Kidney epithelial cell (primary cell): Measurements from ENCODE around the gene LRRC3. TPM values are rescaled to one million over a fixed set of nuclear protein-coding genes. Genes with fewer than 3 reads are reported as not detected.

Experiments
- DNase-seq: peaks from one replicate; pipeline ENCODE4 v3.0.0-alpha.2; 2010; ENCODE audit warnings: low read depth
- H3K27me3 ChIP-seq: 2 replicates; pipeline ENCODE4 v1.6.0; 2011; ENCODE audit warnings: low read length; ENCODE audit not compliant: control insufficient read depth, insufficient read depth
- H3K36me3 ChIP-seq: 2 replicates; pipeline ENCODE4 v1.5.1; 2011; ENCODE audit warnings: low read length; ENCODE audit not compliant: control insufficient read depth, insufficient read depth
- H3K4me3 ChIP-seq: 2 replicates; pipeline ENCODE4 v1.5.1; 2011; ENCODE audit warnings: low read depth, mild to moderate bottlenecking, control low read depth, low read length
- CTCF ChIP-seq: IDR thresholded peaks from 2 replicates; pipeline ENCODE4 v1.5.1; 2011; ENCODE audit warnings: mild to moderate bottlenecking, moderate library complexity, low read length, control low read depth, inconsistent platforms; ENCODE audit not compliant: insufficient read depth, poor library complexity, severe bottlenecking
- total RNA-seq: library from RNA; depleted of rRNA; stranded (reverse); fragments of >200 nt; gene quantifications from 2 replicates; pipeline ENCODE4 v1.2.3, GENCODE V29; 2015

Gene LRRC3
- total RNA-seq, 1 donor from 2014 or later, result 3.4 TPM

- no peaks in the 10 kb centered on the region for H3K36me3 ChIP-seq
- DNase-seq, result no peak
- H3K27me3 ChIP-seq, result peaks cover 16% of the 10 kb centered on the region
- TF ChIP-seq CTCF, result no peak
- no peak overlapping the region for H3K4me3 ChIP-seq
These were observed 1.1 kb downstream of the LRRC3 start for GRCh38 chr21:44456214-44456914.

GRCh38 chr21:44456915-44457736, 1.8 kb downstream of the LRRC3 start:
- Histone ChIP-seq H3K4me3 (no peak overlapping the region), H3K27me3 (peaks cover 16% of the 10 kb centered on the region), H3K36me3 (no peaks in the 10 kb centered on the region)
- DNase-seq, result no peak
- TF ChIP-seq CTCF, result no peak

DNA sequence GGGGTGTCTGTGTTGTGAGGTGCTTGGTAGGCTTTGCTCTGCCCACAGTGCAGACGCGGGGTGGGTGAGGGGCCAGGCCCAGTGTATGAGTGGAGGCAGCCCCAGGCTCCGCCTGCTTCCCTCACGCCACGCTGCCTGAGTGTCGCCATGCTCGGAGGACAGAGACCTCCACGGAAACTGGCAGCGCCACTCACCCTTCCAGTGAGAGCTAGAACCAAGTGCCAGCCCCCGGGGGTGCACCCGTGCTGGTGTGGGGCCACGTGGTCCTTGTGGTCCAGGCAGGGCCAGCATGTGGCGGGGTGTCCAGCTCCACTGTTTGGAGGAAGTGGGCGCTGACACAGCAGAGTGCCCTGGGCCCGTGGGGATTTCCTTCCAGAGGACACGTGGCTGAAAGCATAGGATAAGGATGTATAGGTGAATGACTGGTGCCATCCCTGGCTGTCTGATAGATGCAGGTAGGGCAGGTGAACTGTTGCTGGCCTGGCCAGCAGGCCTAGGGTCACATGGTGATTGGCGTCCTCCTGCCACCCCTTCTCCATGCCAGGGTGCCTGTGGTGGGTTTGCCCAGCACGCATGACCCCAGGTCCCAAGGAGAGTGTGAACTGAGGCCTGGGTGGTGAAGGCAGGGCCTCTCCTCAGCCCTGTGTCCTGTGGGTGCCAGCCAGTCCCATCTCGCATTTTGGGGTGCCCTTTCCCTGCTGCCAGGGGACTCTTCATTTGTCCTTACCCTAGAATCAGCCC, 3.8 kb downstream of the LRRC3 start:
- Histone ChIP-seq H3K4me3 (no peak overlapping the region), H3K27me3 (peaks cover 24% of the 10 kb centered on the region), H3K36me3 (no peaks in the 10 kb centered on the region)
- no peak for DNase-seq
- TF ChIP-seq CTCF, result no peak

- Histone ChIP-seq H3K4me3 (no peak overlapping the region), H3K27me3 (peaks cover 21% of the 10 kb centered on the region), H3K36me3 (no peaks in the 10 kb centered on the region)
- no peak for DNase-seq
- no peak for TF ChIP-seq CTCF
These were observed 4.6 kb downstream of the LRRC3 start for GRCh38 chr21:44459712-44460440.

DNA sequence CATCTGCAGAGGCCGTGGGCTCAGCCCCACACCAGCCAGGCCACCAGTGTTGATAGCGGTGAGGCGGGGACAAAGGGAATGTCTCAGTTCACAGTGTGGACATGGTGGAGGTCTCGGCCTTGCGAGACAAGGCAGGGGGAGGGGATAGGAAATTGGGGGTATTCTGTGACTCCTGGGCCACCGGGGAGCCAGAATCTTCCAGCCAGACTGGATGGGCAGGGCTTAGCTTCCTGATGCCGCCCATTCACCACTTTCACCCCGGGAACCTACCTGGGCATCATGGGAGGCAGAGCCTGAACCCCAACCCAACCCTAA, 5.1 kb downstream of the LRRC3 start:
- peaks cover 20% of the 10 kb centered on the region for H3K27me3 ChIP-seq
- H3K36me3 ChIP-seq, result no peaks in the 10 kb centered on the region
- DNase-seq, result no peak
- no peak overlapping the region for H3K4me3 ChIP-seq
- TF ChIP-seq CTCF, result no peak
